HepG2 (cell line): ENCODE measurements around the gene FXR2. TPM values are rescaled to one million over a fixed set of nuclear protein-coding genes. Genes with fewer than 3 reads are reported as not detected.
A peak's percentile ranks its signal among the peaks of the same experiment; 100 is the strongest.

Experiments
- CBX5 ChIP-seq: sonication (generic); formaldehyde crosslinking; IDR thresholded peaks from 2 replicates; pipeline ENCODE4 v1.4.0; 2020; ENCODE audit warnings: missing genetic modification reagents, borderline replicate concordance
- FOXK2 ChIP-seq: fragments of 450-650 bp; IDR thresholded peaks from 2 replicates; pipeline ENCODE4 v1.6.1; 2016
- KAT8 ChIP-seq: IDR thresholded peaks from 2 replicates; pipeline ENCODE4 v1.6.1; 2016; ENCODE audit warnings: missing genetic modification reagents, missing compliant biosample characterization
- KDM4B ChIP-seq: sonication (generic); formaldehyde crosslinking; IDR thresholded peaks from 2 replicates; pipeline ENCODE4 v1.4.0; 2020; ENCODE audit warnings: missing genetic modification reagents
- NR2F1 ChIP-seq, 2 experiments: fragments of 450-650 bp in 1 of 2; formaldehyde crosslinking in 1 of 2; IDR thresholded peaks; 2 replicates each; pipeline versions ENCODE4 v1.5.0 to v1.6.1; 2016 to 2020; ENCODE audit warnings: mild to moderate bottlenecking in 1 of 2, missing compliant biosample characterization in 1 of 2, missing genetic modification reagents in 1 of 2, moderate library complexity in 1 of 2
- PHF21A ChIP-seq: sonication (generic); formaldehyde crosslinking; IDR thresholded peaks from 2 replicates; pipeline ENCODE4 v1.5.0; 2020; ENCODE audit warnings: mild to moderate bottlenecking, missing genetic modification reagents
- PPARG ChIP-seq: conservative IDR thresholded peaks from 2 replicates; pipeline ENCODE4 v1.6.1; 2016; ENCODE audit warnings: missing biosample characterization, missing genetic modification reagents
- RAD51 ChIP-seq: fragments of 450-650 bp; IDR thresholded peaks from 2 replicates; pipeline ENCODE4 v1.6.1; 2016; ENCODE audit warnings: borderline replicate concordance
- ZMYM3 ChIP-seq: sonication (generic); formaldehyde crosslinking; IDR thresholded peaks from 2 replicates; pipeline ENCODE4 v1.5.1; 2020; ENCODE audit warnings: mild to moderate bottlenecking, missing genetic modification reagents
- ZMYM4 ChIP-seq: sonication (generic); formaldehyde crosslinking; IDR thresholded peaks from 2 replicates; pipeline ENCODE4 v1.8.1; 2023; ENCODE audit warnings: mild to moderate bottlenecking, missing genetic modification reagents
- ZNF256 ChIP-seq: sonication (generic); formaldehyde crosslinking; conservative IDR thresholded peaks from 2 replicates; pipeline ENCODE4 v1.4.0; 2020; ENCODE audit warnings: missing genetic modification reagents
- ZNF644 ChIP-seq: IDR thresholded peaks from 2 replicates; pipeline ENCODE4 v1.6.1; 2016; ENCODE audit warnings: low read depth
- ZNF839 ChIP-seq: sonication (generic); formaldehyde crosslinking; IDR thresholded peaks from 2 replicates; pipeline ENCODE4 v1.4.0; 2020; ENCODE audit warnings: missing genetic modification reagents, mild to moderate bottlenecking, borderline replicate concordance
- ZNF883 ChIP-seq: sonication (generic); formaldehyde crosslinking; IDR thresholded peaks from 2 replicates; pipeline ENCODE4 v1.5.1; 2020; ENCODE audit warnings: mild to moderate bottlenecking, missing genetic modification reagents; ENCODE audit errors: not compliant biosample characterization
- polyA plus RNA-seq, 8 experiments: library from polyadenylated mRNA; depleted of rRNA in 3 of 8; stranded (reverse) in 7 of 8; unstranded in 1 of 8; fragments of >200 nt; fragmentation: Illumina TruSeq in 4 of 8; extraction: Trizol in 4 of 8; gene quantifications; 2 replicates each; pipeline versions ENCODE4 v1.2.1 to v1.2.3, GENCODE V29; 2011 to 2016; ENCODE audit warnings: low read depth in 4 of 8, missing spikeins in 1 of 8, mixed read lengths in 1 of 8; ENCODE audit not compliant: insufficient read depth in 1 of 8
- total RNA-seq, 5 experiments: library from RNA; depleted of rRNA; stranded (reverse); fragments of >200 nt; fragmentation: Illumina TruSeq; extraction: Trizol; gene quantifications; 2 replicates each; pipeline ENCODE4 v1.2.3, GENCODE V29; 2016; ENCODE audit warnings: low read depth in 1 of 5
- TF ChIP-seq, protein P1 (sequence below): sonication (generic); formaldehyde crosslinking; IDR thresholded peaks from 2 replicates; pipeline ENCODE4 v1.5.1; 2020; ENCODE audit warnings: mild to moderate bottlenecking, missing genetic modification reagents, borderline replicate concordance
- TF ChIP-seq, protein P2 (sequence below): sonication (generic); formaldehyde crosslinking; IDR thresholded peaks from 2 replicates; pipeline ENCODE4 v1.5.1; 2020; ENCODE audit warnings: mild to moderate bottlenecking, missing genetic modification reagents, moderate library complexity
- TF ChIP-seq, protein P3 (sequence below): sonication (generic); formaldehyde crosslinking; IDR thresholded peaks from 2 replicates; pipeline ENCODE4 v1.5.1; 2020; ENCODE audit warnings: missing genetic modification reagents, mild to moderate bottlenecking, borderline replicate concordance
- TF ChIP-seq, protein P4 (sequence below): sonication (generic); formaldehyde crosslinking; IDR thresholded peaks from 2 replicates; pipeline ENCODE4 v1.4.0; 2020; ENCODE audit warnings: missing genetic modification reagents, borderline replicate concordance

Gene FXR2
- total and polyA plus RNA-seq, 2 of the 13 experiments (the other 11 are each of a cell fraction or from before 2014, with no cell fraction given) = 20.9 to 24.4 TPM

DNA sequence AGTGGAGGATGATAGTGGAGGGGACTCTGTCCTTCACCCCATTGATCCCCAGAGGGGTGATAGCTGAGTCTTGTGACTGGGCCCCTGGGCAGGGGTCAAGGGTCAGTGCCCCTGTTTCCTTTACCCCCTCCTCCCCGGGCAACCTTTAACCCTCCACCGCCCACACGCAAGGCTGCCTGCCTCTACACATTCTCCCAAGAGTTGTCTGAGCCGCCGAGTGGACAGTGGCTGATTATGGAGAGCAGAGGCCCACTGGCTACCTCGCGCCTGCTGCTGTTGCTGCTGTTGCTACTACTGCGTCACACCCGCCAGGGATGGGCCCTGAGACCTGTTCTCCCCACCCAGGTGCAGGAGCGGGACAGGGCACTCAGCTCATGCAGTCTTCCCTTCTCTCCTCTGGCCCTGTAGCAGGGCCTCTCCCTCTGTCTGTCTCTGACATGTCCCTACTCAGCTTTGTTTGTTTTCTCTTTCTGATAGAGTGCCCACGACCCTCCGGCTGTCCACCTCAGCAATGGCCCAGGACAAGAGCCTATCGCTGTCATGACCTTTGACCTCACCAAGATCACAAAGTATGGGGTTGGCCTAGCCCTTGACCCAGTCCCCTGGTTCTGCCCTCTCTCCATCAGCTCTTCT is 15.4 kb upstream of the FXR2 start, which contains the start of gene SHBG (continued):
- TF ChIP-seq, protein P1, sequence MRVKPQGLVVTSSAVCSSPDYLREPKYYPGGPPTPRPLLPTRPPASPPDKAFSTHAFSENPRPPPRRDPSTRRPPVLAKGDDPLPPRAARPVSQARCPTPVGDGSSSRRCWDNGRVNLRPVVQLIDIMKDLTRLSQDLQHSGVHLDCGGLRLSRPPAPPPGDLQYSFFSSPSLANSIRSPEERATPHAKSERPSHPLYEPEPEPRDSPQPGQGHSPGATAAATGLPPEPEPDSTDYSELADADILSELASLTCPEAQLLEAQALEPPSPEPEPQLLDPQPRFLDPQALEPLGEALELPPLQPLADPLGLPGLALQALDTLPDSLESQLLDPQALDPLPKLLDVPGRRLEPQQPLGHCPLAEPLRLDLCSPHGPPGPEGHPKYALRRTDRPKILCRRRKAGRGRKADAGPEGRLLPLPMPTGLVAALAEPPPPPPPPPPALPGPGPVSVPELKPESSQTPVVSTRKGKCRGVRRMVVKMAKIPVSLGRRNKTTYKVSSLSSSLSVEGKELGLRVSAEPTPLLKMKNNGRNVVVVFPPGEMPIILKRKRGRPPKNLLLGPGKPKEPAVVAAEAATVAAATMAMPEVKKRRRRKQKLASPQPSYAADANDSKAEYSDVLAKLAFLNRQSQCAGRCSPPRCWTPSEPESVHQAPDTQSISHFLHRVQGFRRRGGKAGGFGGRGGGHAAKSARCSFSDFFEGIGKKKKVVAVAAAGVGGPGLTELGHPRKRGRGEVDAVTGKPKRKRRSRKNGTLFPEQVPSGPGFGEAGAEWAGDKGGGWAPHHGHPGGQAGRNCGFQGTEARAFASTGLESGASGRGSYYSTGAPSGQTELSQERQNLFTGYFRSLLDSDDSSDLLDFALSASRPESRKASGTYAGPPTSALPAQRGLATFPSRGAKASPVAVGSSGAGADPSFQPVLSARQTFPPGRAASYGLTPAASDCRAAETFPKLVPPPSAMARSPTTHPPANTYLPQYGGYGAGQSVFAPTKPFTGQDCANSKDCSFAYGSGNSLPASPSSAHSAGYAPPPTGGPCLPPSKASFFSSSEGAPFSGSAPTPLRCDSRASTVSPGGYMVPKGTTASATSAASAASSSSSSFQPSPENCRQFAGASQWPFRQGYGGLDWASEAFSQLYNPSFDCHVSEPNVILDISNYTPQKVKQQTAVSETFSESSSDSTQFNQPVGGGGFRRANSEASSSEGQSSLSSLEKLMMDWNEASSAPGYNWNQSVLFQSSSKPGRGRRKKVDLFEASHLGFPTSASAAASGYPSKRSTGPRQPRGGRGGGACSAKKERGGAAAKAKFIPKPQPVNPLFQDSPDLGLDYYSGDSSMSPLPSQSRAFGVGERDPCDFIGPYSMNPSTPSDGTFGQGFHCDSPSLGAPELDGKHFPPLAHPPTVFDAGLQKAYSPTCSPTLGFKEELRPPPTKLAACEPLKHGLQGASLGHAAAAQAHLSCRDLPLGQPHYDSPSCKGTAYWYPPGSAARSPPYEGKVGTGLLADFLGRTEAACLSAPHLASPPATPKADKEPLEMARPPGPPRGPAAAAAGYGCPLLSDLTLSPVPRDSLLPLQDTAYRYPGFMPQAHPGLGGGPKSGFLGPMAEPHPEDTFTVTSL (CRISPR knock-in tag) = peak; percentile 20; the same call in 1 of the 2 replicates
- TF ChIP-seq ZNF644 (CRISPR knock-in tag) (no peak), FOXK2 (no peak), ZNF256 (CRISPR knock-in tag) (no peak), ZMYM4 (CRISPR knock-in tag) (no peak), CBX5 (CRISPR knock-in tag) (0 out of 2 replicates have a peak, but pooled peaks have one; percentile 19), ZNF883 (no peak), PHF21A (CRISPR knock-in tag) (peak; percentile 54; the same call in 1 of the 2 replicates), NR2F1 (CRISPR knock-in tag; IDR thresholded peaks at IDR 0.05) (peak; percentile 41 to 56; a peak in 3 of 4 replicates), RAD51 (no peak), KDM4B (CRISPR knock-in tag) (no peak), PPARG (peak; percentile 37; the same call in 1 of the 2 replicates), KAT8 (no peak), ZNF839 (CRISPR knock-in tag) (no peak), ZMYM3 (CRISPR knock-in tag) (0 out of 2 replicates have a peak, but pooled peaks have one; percentile 40)
- TF ChIP-seq, protein P2, sequence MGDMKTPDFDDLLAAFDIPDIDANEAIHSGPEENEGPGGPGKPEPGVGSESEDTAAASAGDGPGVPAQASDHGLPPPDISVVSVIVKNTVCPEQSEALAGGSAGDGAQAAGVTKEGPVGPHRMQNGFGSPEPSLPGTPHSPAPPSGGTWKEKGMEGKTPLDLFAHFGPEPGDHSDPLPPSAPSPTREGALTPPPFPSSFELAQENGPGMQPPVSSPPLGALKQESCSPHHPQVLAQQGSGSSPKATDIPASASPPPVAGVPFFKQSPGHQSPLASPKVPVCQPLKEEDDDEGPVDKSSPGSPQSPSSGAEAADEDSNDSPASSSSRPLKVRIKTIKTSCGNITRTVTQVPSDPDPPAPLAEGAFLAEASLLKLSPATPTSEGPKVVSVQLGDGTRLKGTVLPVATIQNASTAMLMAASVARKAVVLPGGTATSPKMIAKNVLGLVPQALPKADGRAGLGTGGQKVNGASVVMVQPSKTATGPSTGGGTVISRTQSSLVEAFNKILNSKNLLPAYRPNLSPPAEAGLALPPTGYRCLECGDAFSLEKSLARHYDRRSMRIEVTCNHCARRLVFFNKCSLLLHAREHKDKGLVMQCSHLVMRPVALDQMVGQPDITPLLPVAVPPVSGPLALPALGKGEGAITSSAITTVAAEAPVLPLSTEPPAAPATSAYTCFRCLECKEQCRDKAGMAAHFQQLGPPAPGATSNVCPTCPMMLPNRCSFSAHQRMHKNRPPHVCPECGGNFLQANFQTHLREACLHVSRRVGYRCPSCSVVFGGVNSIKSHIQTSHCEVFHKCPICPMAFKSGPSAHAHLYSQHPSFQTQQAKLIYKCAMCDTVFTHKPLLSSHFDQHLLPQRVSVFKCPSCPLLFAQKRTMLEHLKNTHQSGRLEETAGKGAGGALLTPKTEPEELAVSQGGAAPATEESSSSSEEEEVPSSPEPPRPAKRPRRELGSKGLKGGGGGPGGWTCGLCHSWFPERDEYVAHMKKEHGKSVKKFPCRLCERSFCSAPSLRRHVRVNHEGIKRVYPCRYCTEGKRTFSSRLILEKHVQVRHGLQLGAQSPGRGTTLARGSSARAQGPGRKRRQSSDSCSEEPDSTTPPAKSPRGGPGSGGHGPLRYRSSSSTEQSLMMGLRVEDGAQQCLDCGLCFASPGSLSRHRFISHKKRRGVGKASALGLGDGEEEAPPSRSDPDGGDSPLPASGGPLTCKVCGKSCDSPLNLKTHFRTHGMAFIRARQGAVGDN (CRISPR knock-in tag) = peak; percentile 87
- TF ChIP-seq, protein P3, sequence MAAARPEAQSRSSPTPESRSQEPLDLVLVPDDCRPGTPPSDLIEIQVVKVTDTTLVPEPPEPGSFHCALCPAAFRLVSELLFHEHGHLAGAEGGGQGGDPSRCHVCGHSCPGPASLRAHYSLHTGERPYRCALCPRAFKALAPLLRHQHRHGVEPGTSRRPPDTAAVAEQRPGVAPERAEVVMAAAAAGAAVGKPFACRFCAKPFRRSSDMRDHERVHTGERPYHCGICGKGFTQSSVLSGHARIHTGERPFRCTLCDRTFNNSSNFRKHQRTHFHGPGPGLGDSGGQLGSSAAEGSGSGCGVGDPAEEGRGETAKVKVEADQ (CRISPR knock-in tag) = 0 out of 2 replicates have a peak, but pooled peaks have one; percentile 50
- TF ChIP-seq, protein P4, sequence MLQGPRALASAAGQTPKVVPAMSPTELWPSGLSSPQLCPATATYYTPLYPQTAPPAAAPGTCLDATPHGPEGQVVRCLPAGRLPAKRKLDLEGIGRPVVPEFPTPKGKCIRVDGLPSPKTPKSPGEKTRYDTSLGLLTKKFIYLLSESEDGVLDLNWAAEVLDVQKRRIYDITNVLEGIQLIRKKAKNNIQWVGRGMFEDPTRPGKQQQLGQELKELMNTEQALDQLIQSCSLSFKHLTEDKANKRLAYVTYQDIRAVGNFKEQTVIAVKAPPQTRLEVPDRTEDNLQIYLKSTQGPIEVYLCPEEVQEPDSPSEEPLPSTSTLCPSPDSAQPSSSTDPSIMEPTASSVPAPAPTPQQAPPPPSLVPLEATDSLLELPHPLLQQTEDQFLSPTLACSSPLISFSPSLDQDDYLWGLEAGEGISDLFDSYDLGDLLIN (CRISPR knock-in tag) = no peak
